ENCODE results near the gene PXT1.

PXT1 gene

DNA sequence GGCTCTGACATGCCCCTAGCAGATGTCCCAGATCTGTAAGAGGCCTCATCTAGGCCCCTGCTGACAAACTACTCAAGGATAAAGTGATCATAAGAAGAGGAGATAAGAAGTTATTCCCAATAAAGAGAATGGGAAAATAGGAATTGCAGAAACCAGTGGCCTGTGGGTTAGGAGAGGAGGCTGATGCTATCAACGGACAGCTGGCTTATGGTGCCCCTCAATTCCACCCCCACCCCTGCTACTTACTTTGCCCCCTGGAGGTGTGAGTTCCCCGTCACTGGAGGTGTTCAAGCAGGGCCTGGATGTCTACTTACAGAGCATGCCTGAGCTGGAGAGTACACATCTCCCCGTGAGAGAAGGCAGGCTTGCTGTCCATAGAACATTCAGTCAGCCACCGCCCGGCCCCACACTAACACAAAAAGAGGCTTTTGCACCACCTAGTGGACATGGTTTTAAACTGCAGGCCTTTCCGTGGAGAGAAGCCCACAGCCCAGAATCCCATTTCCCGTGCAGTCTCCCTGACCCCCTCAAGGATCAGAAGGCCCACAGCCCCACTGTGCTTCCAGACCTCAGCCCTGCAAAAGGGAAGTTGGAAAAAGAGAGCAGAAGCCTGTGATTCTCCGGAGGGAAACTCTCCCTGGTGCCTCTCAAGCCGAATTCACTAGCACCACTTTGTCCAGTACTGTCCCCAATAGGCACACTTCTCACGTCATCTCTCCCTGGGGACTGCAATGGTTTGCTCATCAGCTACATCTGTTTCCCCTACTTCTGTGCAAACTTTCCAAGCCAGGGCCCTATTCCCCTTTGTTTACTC is 82.2 kb downstream of the PXT1 start:
- Mint-ChIP-seq H3K36me3 (ENCODE audit: low read depth) (peaks cover 4% of the 10 kb centered on the region), H3K9me3 (no peaks in the 10 kb centered on the region), H3K4me3 (no peak overlapping the region), H3K4me1 (ENCODE audit: low read depth) (peaks cover 33% of the 10 kb centered on the region), H3K27ac (no peak overlapping the region), H3K27me3 (ENCODE audit: low read depth) (peaks cover 25% of the 10 kb centered on the region)

DNA sequence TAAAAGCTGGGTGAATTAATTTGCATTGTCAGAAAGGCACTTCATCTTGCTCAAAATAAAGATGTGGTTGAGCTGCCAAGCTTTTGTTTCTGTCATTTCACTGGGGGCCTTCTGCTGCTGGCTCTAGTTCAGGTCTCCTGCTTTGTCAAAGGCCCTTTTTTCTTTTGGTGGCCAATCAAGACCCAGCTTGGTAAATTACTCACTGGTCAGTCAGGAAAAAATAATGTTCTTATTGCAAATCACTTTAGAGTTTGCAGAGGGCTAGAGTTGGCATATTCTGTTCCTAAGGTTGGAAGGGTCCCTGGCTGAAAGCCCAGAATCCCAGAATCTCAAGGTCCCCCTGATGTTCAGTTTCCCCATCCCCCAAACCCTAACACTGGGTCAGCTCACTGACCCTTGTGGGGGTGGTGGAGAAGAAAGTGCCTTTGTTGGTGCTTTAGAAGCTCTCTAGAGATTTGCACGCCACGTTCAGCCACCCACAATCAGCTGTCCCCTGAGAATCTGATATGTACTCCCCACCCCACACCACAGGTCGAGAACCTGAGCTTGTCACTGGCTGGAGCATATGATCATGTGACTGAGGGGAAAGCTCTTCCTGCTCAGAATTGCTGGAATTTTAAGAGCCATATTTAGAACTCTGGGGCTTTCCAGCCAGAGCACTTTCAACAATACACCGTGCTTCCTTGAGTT is 84.3 kb downstream of the PXT1 start:
- no peak overlapping the region for H3K4me3 Mint-ChIP-seq
- H3K27me3 Mint-ChIP-seq (ENCODE audit: low read depth): peaks cover 42% of the 10 kb centered on the region
- no peaks in the 10 kb centered on the region for H3K9me3 Mint-ChIP-seq
- H3K27ac Mint-ChIP-seq: no peak overlapping the region
- H3K36me3 Mint-ChIP-seq (ENCODE audit: low read depth): peaks cover 4% of the 10 kb centered on the region
- H3K4me1 Mint-ChIP-seq (ENCODE audit: low read depth): peaks cover 26% of the 10 kb centered on the region

DNA sequence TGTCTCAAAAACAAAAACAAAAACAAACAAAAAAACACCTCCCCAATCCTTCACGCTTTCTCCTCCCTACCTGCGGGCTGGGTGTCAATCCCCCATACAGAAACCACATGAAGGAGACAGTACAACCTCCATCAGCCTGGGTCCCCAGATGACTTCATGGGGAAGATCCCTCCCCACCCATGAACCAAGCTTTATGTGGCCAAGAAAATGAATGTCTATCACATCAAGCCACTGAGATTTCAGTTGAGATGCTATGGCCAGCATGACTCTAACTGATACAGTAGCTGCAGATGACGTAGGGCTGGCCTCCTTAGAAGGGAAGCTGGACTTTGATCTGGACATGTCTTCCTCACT is 84.8 kb downstream of the PXT1 start:
- H3K27me3 Mint-ChIP-seq (ENCODE audit: low read depth): peaks cover 45% of the 10 kb centered on the region
- peaks cover 4% of the 10 kb centered on the region for H3K9me3 Mint-ChIP-seq
- peak overlapping the region; percentile 68 for H3K27ac Mint-ChIP-seq
- H3K4me3 Mint-ChIP-seq: no peak overlapping the region
- H3K36me3 Mint-ChIP-seq (ENCODE audit: low read depth): peaks cover 2% of the 10 kb centered on the region
- H3K4me1 Mint-ChIP-seq (ENCODE audit: low read depth): peaks cover 24% of the 10 kb centered on the region

DNA sequence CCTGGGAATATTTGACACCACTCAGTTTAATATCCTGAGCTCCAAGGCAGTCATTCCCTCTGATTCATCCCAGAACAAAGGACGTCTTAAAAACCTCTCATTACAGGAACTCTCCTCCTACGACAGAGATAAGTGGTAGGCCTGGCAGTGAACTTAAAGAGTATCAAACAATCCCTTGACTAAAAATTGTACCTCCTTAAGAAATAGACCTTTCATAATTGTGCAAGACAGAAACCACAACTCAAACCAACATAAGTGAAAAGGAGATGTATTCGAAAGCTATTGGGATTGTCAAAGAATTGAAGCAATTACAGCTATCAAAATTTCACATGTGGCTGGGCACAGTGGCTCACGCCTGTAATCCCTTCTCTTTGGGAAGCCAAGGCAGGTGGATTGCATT is 86.8 kb downstream of the PXT1 start:
- H3K27me3 Mint-ChIP-seq (ENCODE audit: low read depth): peaks cover 50% of the 10 kb centered on the region
- peaks cover 24% of the 10 kb centered on the region for H3K4me1 Mint-ChIP-seq (ENCODE audit: low read depth)
- no peak overlapping the region for H3K4me3 Mint-ChIP-seq
- no peaks in the 10 kb centered on the region for H3K36me3 Mint-ChIP-seq (ENCODE audit: low read depth)
- peaks cover 9% of the 10 kb centered on the region for H3K9me3 Mint-ChIP-seq
- H3K27ac Mint-ChIP-seq: no peak overlapping the region

DNA sequence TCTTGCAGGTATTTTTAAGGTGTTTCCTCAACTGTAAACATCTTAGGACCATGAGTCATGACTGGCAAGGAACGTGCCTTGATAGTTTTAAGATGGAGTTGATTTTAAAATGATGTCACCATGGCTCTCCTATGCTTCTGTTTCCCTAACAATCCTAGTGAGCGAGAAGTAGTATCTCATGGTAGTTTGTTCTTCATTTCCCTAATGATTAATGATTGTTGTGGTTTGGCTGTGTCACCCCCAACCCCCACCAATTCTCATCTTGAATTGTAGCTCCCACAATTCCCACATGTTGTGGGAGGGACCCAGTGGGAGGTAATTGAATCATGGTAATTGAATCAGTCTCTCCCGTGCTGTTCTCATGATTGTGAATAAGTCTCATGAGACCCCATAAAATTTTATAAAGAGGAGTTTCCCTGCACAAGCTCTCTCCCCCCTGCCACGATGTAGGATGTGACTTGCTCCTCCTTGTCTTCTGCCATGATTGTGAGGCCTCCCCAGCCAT is 89.2 kb downstream of the PXT1 start:
- peaks cover 15% of the 10 kb centered on the region for H3K4me1 Mint-ChIP-seq (ENCODE audit: low read depth)
- peaks cover 9% of the 10 kb centered on the region for H3K9me3 Mint-ChIP-seq
- H3K36me3 Mint-ChIP-seq (ENCODE audit: low read depth): no peaks in the 10 kb centered on the region
- no peak overlapping the region for H3K4me3 Mint-ChIP-seq
- no peak overlapping the region for H3K27ac Mint-ChIP-seq
- H3K27me3 Mint-ChIP-seq (ENCODE audit: low read depth): peaks cover 60% of the 10 kb centered on the region

DNA sequence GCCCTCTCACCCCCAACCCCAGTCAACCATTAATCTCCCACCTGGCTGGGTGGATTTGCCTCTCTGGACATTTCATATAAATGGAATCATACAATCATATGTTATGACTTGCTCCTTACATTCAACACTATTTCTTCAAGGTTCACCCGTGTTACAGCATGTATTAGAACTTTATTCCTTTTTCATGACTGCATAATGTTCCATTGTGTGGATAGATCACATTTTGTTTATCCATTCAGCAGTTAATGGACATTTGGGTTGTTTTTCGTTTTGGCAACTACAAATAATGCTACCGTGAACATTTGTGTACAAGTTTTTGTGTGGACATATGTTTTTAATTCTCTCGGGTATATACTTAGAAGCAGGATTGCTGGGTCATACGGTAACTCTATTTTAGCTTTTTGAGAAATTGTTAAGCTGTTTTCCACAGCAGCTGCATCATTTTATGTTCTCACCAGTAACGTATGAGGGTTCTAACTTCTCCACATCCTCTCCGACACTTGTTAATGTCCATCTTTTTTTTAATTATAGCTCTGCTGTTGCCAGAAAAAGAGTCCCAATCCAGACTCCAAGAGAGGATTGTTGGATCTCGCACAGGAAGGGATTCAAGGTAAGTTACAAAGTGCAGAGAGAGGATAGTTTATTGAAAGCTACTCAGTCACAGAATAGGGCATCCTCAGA is 90.0 kb downstream of the PXT1 start:
- H3K27me3 Mint-ChIP-seq (ENCODE audit: low read depth): peaks cover 54% of the 10 kb centered on the region
- H3K36me3 Mint-ChIP-seq (ENCODE audit: low read depth): no peaks in the 10 kb centered on the region
- peaks cover 7% of the 10 kb centered on the region for H3K4me1 Mint-ChIP-seq (ENCODE audit: low read depth)
- peak overlapping the region; percentile 12 for H3K27ac Mint-ChIP-seq
- H3K4me3 Mint-ChIP-seq: no peak overlapping the region
- H3K9me3 Mint-ChIP-seq: peaks cover 9% of the 10 kb centered on the region

DNA sequence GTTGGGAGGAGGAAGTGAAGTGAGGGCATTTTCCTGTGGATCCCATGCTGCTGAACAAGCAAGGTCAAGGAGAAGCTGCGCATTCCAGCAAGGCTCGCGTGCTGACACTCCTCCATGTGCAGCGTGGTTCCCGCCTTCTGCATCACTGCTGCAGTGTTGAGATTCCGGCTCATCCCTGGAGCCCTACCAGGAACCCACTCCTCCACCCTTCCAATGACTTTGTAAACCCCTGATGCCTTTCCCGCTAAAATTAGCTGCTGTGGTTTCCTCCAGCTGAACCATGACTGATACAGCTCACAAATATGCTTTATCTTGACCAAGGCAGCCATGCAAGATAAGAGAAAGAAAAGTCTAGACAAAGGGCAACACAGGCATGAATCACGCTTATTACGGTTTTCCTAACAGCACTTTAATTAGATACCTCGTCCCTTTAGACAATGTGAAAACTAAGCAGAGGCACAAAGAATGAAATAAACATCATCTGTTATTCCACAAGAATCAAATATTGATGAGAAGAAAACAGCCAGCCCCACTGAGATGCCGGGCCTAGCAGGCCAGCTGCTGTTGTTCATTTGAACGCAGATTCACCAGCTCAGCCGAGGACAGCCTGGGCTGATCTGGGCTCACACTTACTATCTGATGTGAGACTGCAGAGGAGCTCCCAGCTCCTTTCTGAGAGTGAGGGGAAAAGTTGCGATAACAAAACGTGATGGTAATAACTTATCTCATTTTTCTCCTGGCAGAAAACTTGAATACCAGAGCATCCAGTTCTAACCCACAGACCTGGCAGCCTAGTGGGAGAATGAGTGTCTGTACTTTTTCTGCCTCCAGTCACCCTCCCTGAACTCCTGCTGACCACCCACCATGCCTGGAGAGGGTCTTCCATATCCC is 91.7 kb downstream of the PXT1 start:
- peaks cover 45% of the 10 kb centered on the region for H3K27me3 Mint-ChIP-seq (ENCODE audit: low read depth)
- H3K9me3 Mint-ChIP-seq: peaks cover 9% of the 10 kb centered on the region
- no peaks in the 10 kb centered on the region for H3K36me3 Mint-ChIP-seq (ENCODE audit: low read depth)
- H3K27ac Mint-ChIP-seq: no peak overlapping the region
- H3K4me3 Mint-ChIP-seq: no peak overlapping the region
- H3K4me1 Mint-ChIP-seq (ENCODE audit: low read depth): peaks cover 2% of the 10 kb centered on the region

DNA sequence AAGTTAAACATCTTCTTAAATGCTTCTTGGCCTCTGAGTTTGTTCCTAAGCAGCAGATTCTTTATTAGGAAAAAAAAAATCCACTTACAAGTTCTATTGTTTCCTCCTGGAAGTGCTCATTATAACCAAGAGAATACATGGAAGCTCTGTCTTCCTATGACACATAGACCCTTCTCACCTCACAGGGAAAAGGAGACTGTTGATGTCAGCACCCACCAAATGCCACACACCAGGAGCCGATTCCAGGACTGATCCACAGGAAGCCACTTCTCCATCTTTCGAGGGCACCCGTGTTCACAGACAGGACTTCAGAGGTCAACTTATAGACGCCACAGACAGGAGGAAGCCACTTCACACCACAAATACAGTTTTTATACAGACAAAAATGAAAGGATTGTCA is 92.6 kb downstream of the PXT1 start:
- H3K27ac Mint-ChIP-seq: no peak overlapping the region

DNA sequence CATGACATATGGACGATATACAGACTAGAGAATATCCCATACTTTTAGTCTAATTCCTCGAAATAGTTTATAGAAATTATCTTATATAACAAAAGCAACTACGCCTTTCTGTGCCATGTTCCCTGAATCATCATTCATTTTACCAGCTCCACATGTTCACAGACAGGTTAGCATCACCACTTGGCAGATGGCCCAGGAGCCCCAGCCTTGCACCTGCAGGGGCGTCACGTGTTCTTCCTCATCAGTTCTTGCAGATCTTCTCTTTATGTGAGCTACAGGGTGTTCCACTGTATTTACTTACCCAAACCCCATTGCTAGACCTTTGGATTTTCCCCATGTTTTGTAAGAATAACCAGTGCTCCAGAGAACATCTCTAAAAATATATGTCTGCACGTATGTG is 93.4 kb downstream of the PXT1 start:
- Mint-ChIP-seq H3K27me3 (ENCODE audit: low read depth) (peaks cover 29% of the 10 kb centered on the region), H3K27ac (no peak overlapping the region), H3K9me3 (peaks cover 9% of the 10 kb centered on the region), H3K4me1 (ENCODE audit: low read depth) (no peaks in the 10 kb centered on the region), H3K36me3 (ENCODE audit: low read depth) (no peaks in the 10 kb centered on the region), H3K4me3 (no peak overlapping the region)

More for the DNA sequence above, 92.6 kb downstream of the PXT1 start:
- Mint-ChIP-seq H3K4me1 (ENCODE audit: low read depth) (no peaks in the 10 kb centered on the region), H3K36me3 (ENCODE audit: low read depth) (no peaks in the 10 kb centered on the region), H3K27me3 (ENCODE audit: low read depth) (peaks cover 37% of the 10 kb centered on the region), H3K4me3 (no peak overlapping the region), H3K9me3 (peaks cover 9% of the 10 kb centered on the region)

DNA sequence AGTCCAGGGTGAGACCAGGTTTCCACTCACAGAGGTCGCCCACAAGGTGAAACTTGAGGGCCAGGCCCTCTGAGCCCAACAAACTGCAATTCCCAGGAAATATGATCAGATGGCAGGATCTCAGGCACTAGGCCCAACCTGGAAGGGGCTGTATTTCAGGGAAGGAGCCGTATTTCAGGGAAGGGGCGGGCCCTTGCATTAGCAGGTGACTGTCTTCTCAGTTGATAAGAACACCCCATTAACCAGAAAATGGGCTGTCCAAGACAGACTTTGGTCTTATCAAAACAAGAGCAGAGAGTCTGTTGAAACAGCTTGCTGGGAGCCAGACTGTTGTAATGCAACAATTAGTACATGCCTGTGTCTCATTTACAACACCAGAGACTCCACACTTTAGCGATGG is 95.0 kb downstream of the PXT1 start:
- H3K4me1 Mint-ChIP-seq (ENCODE audit: low read depth): no peaks in the 10 kb centered on the region
- H3K36me3 Mint-ChIP-seq (ENCODE audit: low read depth): no peaks in the 10 kb centered on the region
- H3K9me3 Mint-ChIP-seq: peaks cover 3% of the 10 kb centered on the region
- peaks cover 24% of the 10 kb centered on the region for H3K27me3 Mint-ChIP-seq (ENCODE audit: low read depth)
- H3K27ac Mint-ChIP-seq: no peak overlapping the region
- H3K4me3 Mint-ChIP-seq: no peak overlapping the region

DNA sequence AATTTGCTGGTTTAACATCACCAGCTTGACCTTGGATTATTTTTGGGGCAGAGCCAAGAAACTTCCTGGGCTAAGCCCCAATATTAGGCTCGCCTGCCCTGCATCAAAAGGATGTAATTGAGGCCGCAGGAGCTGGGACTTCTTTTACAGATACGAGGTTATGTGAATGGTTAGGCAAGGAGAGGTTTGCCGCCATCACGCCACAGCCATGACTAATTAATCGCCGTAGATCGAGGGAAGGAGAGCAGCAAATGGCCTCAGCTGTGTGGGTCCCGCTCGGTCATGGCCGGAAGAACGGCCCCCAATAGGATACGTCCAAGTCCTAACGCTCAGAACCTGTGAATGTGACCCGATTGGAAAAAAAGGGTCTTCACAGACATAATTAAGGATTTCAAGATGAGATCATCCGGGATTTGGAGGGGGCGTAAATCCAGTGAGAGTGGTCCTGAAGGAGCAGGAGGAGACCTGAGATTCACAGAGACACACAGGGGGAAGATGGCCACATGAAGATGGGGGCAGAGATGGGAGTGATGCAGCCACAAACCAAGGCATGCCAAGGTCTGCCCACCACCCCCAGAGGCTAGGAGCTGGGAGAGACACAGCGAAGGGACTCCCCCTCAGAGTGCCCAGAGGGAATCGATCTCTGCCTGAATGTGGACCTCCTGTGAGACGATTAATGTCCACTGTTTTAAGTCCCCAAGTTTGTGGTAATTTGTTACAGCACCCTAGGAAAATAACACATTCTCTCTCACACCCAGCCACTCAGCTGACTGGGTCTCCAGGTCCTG is 96.0 kb downstream of the PXT1 start:
- no peak overlapping the region for H3K4me3 Mint-ChIP-seq
- no peaks in the 10 kb centered on the region for H3K9me3 Mint-ChIP-seq
- no peak overlapping the region for H3K27ac Mint-ChIP-seq
- no peaks in the 10 kb centered on the region for H3K4me1 Mint-ChIP-seq (ENCODE audit: low read depth)
- H3K36me3 Mint-ChIP-seq (ENCODE audit: low read depth): no peaks in the 10 kb centered on the region
- peaks cover 33% of the 10 kb centered on the region for H3K27me3 Mint-ChIP-seq (ENCODE audit: low read depth)

DNA sequence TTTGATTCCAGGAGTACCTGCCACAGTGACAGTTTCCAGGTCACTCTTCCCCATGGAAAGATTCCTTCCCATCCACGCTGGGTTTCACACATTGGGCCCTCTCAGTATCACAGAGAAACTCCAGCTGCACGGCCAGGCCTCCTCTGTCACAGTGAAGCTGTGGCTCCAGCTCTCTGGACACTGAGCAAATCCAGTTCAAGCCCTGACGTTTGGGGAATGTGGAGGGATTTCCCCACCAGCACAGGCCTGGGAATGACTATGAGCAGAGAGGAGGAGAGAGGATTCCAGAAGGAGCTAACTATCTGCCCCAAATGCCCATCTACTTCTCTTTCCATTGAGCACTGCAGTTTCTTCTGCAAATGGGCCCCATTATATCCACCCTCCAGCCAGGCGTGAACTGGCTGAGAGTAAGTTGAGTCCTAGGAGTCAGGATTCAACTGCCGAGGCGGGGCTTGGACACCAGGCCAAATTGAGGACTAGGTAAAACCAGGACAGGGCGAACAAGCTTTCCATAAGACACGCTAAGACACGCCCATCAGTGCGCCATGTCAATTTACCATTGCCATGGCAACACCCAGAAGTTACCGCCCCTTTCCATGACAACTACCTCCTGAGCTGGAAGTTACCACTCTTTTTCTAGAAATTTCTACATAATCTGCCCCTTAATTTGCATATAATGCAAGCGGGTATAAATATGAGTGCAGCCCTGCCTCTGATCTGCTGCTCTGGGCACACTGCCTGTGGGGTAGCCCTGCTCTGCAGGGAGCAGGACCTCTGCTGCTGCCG is 96.8 kb downstream of the PXT1 start:
- no peaks in the 10 kb centered on the region for H3K9me3 Mint-ChIP-seq
- H3K27ac Mint-ChIP-seq: no peak overlapping the region
- H3K27me3 Mint-ChIP-seq (ENCODE audit: low read depth): peaks cover 34% of the 10 kb centered on the region
- no peaks in the 10 kb centered on the region for H3K36me3 Mint-ChIP-seq (ENCODE audit: low read depth)
- peaks cover 1% of the 10 kb centered on the region for H3K4me1 Mint-ChIP-seq (ENCODE audit: low read depth)
- H3K4me3 Mint-ChIP-seq: no peak overlapping the region

DNA sequence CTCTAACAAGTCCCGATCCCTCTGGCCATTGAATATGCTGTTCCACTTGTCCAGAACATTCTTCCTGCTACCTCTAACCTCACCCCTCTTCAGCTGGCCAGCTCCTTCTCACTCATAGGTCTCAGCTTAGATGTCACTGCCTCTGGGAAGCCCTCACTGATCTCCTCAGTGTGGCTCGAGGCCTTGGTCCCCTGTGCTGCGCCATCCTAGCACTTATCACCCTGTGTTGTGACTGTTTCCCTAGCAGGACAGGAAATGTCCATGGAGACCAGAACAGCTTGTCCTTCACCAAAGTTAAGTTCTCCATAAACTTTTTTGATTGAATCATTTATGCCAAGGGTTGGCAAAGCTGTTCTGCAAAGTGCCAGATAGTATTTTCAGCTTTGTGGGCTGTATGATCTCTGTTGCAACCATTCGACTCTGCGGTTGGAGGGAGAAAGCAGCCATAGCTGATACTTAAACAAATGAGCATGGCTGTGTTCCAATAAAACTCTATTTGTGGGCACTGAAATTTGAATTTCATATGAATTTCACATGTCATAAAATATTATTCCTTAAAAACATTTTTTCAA is 99.5 kb downstream of the PXT1 start:
- peaks cover 8% of the 10 kb centered on the region for H3K4me1 Mint-ChIP-seq (ENCODE audit: low read depth)
- H3K36me3 Mint-ChIP-seq (ENCODE audit: low read depth): no peaks in the 10 kb centered on the region
- H3K4me3 Mint-ChIP-seq: no peak overlapping the region
- H3K27ac Mint-ChIP-seq: no peak overlapping the region
- peaks cover 42% of the 10 kb centered on the region for H3K27me3 Mint-ChIP-seq (ENCODE audit: low read depth)
- no peaks in the 10 kb centered on the region for H3K9me3 Mint-ChIP-seq

Measured in T-helper 1 cell treated with Interleukin-12 subunit alpha and Interleukin-12 subunit beta and Interleukin-4 antibody, amounts not matched to agents 30 μg/mL and 1 μg/mL, for 36 hours (primary cell).